Suprapubic skin (tissue), 4 donors: ENCODE data around the gene PPP4R3C. TPM values are rescaled to one million over a fixed set of nuclear protein-coding genes. Genes with fewer than 3 reads are reported as not detected.
"Not testable (repeated sequence)": the region's sequence is repeated elsewhere in the genome, so short reads cannot be mapped to it uniquely, and the experiment has no call there.

Experiments used
- DNase-seq, 2 donors: peaks; one replicate each; pipeline ENCODE4 v3.0.0-alpha.2; 2019; ENCODE audit warnings: low spot score in 2 of 2
- H3K27ac ChIP-seq: fragments of 200-600 bp; sonication (generic); one replicate; pipeline ENCODE4 v1.5.1; 2019
- H3K27me3 ChIP-seq: fragments of 200-600 bp; sonication (generic); one replicate; pipeline ENCODE4 v1.5.1; 2019
- H3K36me3 ChIP-seq: fragments of 200-600 bp; sonication (generic); one replicate; pipeline ENCODE4 v1.5.1; 2019
- H3K4me1 ChIP-seq: fragments of 200-600 bp; sonication (generic); one replicate; pipeline ENCODE4 v1.5.1; 2019
- H3K4me3 ChIP-seq: fragments of 200-600 bp; sonication (generic); one replicate; pipeline ENCODE4 v1.5.1; 2019; ENCODE audit warnings: mild to moderate bottlenecking
- H3K9me3 ChIP-seq: fragments of 200-600 bp; sonication (generic); one replicate; pipeline ENCODE4 v1.5.1; 2019
- CTCF ChIP-seq, 2 donors: fragments of 200-600 bp in 1 of 2; fragments of 450-650 bp in 1 of 2; sonication (generic) in 1 of 2; IDR thresholded peaks; one replicate each; pipeline ENCODE4 v1.5.1; 2016 to 2019; ENCODE audit warnings: antibody characterized with exemption in 2 of 2, mild to moderate bottlenecking in 1 of 2, moderate library complexity in 1 of 2
- EP300 ChIP-seq: sonication (generic); formaldehyde crosslinking; IDR thresholded peaks from one replicate; pipeline ENCODE4 v1.6.1; 2017; ENCODE audit warnings: antibody characterized with exemption
- POLR2A ChIP-seq, 2 donors: fragments of 450-650 bp; IDR thresholded peaks; one replicate each; pipeline ENCODE4 v1.6.1; 2017; ENCODE audit warnings: antibody characterized with exemption in 2 of 2, mild to moderate bottlenecking in 2 of 2, moderate library complexity in 2 of 2
- POLR2AphosphoS5 ChIP-seq, 3 donors: sonication (generic); formaldehyde crosslinking; IDR thresholded peaks; one replicate each; pipeline ENCODE4 v1.6.1; 2017; ENCODE audit warnings: antibody characterized with exemption in 3 of 3
- WGBS: methylation state at CpG from one replicate; pipeline ENCODE4 v1.1.5; 2018; 5-methylcytosine and 5-hydroxymethylcytosine counted together
- total RNA-seq, 4 donors: library from RNA; depleted of rRNA; stranded (reverse); fragments of >200 nt; gene quantifications; one replicate each; pipeline ENCODE4 v1.1.0, GENCODE V29; 2016

The PPP4R3C gene
- total RNA-seq = not detected

- WGBS = 93% methylated on average over 14 of the region's 14 CpGs
Measured at GRCh38 chrX:27463187-27463586, at the start of gene PPP4R3C. Gene PPP4R3C, minus strand, starts transcription at chrX:27463341. Its CDS starts 45 bp downstream, at chrX:27463296.

GRCh38 chrX:27491397-27491796 is 28.3 kb upstream of the PPP4R3C start:
- H3K9me3 ChIP-seq = no peaks in the 10 kb centered on the region
- no peak for DNase-seq
- no peaks in the 10 kb centered on the region for H3K4me1 ChIP-seq
- no peaks in the 10 kb centered on the region for H3K27me3 ChIP-seq
- 58% methylated on average over 4 of the region's 4 CpGs for WGBS
- H3K36me3 ChIP-seq = no peaks in the 10 kb centered on the region
- H3K4me3 ChIP-seq = no peak overlapping the region
- H3K27ac ChIP-seq = no peak overlapping the region
- TF ChIP-seq POLR2AphosphoS5 (IDR thresholded peaks at IDR 0.05) = no peak
- no peak for TF ChIP-seq POLR2A (IDR thresholded peaks at IDR 0.05)
- no peak for TF ChIP-seq CTCF (IDR thresholded peaks at IDR 0.05)
- TF ChIP-seq EP300 = no peak

More at GRCh38 chrX:27463187-27463586, at the start of gene PPP4R3C:
- H3K36me3 ChIP-seq = no peaks in the 10 kb centered on the region
- TF ChIP-seq POLR2AphosphoS5 (IDR thresholded peaks at IDR 0.05) (no peak), EP300 (no peak), CTCF (IDR thresholded peaks at IDR 0.05) (no peak), POLR2A (IDR thresholded peaks at IDR 0.05) (no peak)
- H3K27ac ChIP-seq = no peak within 1 kb of the TSS
- H3K27me3 ChIP-seq = no peaks in the 10 kb centered on the region
- DNase-seq = no peak
- H3K4me1 ChIP-seq = no peaks in the 10 kb centered on the region
- H3K4me3 ChIP-seq = no peak within 1 kb of the TSS
- H3K9me3 ChIP-seq = no peaks in the 10 kb centered on the region

- Histone ChIP-seq H3K4me1 (no peaks in the 10 kb centered on the region), H3K27me3 (no peaks in the 10 kb centered on the region), H3K4me3 (no peak overlapping the region), H3K27ac (no peak overlapping the region), H3K36me3 (no peaks in the 10 kb centered on the region), H3K9me3 (no peaks in the 10 kb centered on the region)
- 56% methylated on average over 1 of the region's 1 CpG for WGBS
- TF ChIP-seq CTCF (IDR thresholded peaks at IDR 0.05) (no peak), POLR2A (IDR thresholded peaks at IDR 0.05) (no peak), POLR2AphosphoS5 (IDR thresholded peaks at IDR 0.05) (no peak), EP300 (no peak)
- DNase-seq = no peak
Measured at GRCh38 chrX:27466051-27466450, 2.9 kb upstream of the PPP4R3C start.

- H3K27me3 ChIP-seq = no peaks in the 10 kb centered on the region
- DNase-seq = no peak
- no peak overlapping the region for H3K4me3 ChIP-seq
- no peaks in the 10 kb centered on the region for H3K4me1 ChIP-seq
- no peak overlapping the region for H3K27ac ChIP-seq
- H3K36me3 ChIP-seq = no peaks in the 10 kb centered on the region
- no peak for TF ChIP-seq POLR2A (IDR thresholded peaks at IDR 0.05)
- TF ChIP-seq POLR2AphosphoS5 (IDR thresholded peaks at IDR 0.05) = no peak
- no peak for TF ChIP-seq CTCF (IDR thresholded peaks at IDR 0.05)
- no peak for TF ChIP-seq EP300
- H3K9me3 ChIP-seq = no peaks in the 10 kb centered on the region
Measured at GRCh38 chrX:27465036-27465435, 1.9 kb upstream of the PPP4R3C start.

GRCh38 chrX:27459129-27459528 is 4.0 kb downstream of the PPP4R3C start:
- H3K27ac ChIP-seq = not testable (repeated sequence)

GRCh38 chrX:27458544-27458943 is 4.6 kb downstream of the PPP4R3C start:
- DNase-seq, H3K36me3 ChIP-seq, H3K4me1 ChIP-seq, H3K9me3 ChIP-seq, H3K4me3 ChIP-seq, H3K27ac ChIP-seq, H3K27me3 ChIP-seq: not testable (repeated sequence)
- 86% methylated on average over 11 of the region's 30 CpGs for WGBS

More at GRCh38 chrX:27459129-27459528, 4.0 kb downstream of the PPP4R3C start:
- DNase-seq, H3K4me3 ChIP-seq, H3K36me3 ChIP-seq, H3K4me1 ChIP-seq, H3K9me3 ChIP-seq, H3K27me3 ChIP-seq: not testable (repeated sequence)
- WGBS = 72% methylated on average over 5 of the region's 5 CpGs
